Activated CD4-positive, alpha-beta T cell treated with anti-CD3 and anti-CD28 coated beads, Interleukin-2, amount 50 U/mL, for 1 hour (primary cell): Measurements from ENCODE around the gene FOXK2.
A peak's percentile ranks its signal among the peaks of the same experiment; 100 is the strongest.

Experiments
- DNase-seq: peaks from one replicate; pipeline ENCODE4 v3.0.0-alpha.2; 2020

FOXK2 gene

DNA sequence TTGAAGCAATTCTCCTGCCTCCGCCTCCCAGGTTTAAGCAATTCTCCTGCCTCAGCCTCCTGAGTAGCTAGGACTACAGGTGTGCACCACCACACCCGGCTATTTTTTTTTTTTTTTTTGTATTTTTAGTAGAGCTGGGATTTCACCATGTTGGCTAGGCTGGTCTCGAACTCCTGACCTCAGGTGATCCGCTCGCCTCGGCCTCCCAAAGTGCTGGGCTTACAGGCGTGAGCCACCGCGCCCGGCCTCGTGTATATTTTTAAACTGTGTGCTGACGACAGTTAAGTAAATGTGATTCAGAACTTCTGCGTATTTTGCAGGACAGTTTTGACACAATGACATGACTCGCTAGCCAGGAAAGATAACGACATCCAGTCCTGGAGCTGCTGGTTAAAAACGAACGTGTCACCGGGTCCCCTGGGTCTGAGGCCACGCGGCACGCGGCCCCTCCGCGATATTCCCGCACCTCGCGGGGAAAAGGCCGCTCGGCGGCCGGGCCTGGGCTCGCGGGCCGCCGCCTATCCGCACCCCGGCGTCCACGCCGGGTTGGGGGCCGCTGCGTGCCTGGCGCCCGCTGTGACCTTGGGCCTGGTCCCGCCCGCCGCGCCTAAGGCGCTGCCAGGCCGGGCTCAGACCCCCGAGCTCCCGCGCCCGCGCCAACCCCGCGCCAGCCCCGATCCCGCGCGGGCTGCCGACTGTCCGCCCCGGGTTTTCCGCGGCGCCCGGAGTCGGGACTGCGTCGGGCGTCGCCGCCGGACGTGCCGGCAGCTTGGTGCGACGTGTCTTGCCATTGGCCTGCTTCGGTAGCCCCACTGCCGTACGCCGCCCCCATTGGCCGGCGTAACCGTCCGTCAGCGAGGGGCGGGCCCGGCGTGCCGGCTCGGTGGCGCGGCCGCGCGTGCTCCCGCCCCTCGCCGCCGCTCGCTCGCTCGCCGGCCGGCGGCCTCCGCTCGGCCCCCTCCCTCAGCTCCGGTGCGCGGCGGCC lies at the start of gene FOXK2:
TSS of gene FOXK2 (plus strand) at position 907 of the 985 bp plus-strand sequence. CDS start 157 bp downstream, outside the sequence.
- peak; percentile 89 for DNase-seq

GRCh38 chr17:82470065-82470464 lies 49.5 kb upstream of the FOXK2 start:
- no peak for DNase-seq

GRCh38 chr17:82474223-82475010 lies 45.1 kb upstream of the FOXK2 start:
- no peak for DNase-seq

- DNase-seq: no peak
Observed at GRCh38 chr17:82475458-82475857, 44.1 kb upstream of the FOXK2 start.

DNA sequence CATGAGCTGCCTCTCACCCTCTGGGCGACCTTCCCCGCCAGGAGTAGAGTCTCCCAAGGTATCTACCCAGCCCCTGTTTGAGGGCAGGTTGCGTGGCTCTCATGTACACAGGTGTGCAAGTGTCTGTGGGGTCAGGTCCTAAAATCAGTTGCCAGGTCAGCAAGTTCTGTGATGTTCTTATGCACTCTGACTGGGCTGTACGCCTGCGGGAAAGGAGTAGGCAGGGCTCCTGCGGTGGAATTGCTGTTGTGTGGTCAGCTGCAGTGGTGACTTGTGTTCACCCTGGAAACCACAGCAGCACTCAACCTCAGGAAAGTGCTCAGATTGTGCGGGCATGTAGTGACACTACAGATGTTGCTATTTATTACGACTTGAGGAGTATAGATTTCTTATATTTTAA lies 41.6 kb upstream of the FOXK2 start:
- DNase-seq: no peak

DNA sequence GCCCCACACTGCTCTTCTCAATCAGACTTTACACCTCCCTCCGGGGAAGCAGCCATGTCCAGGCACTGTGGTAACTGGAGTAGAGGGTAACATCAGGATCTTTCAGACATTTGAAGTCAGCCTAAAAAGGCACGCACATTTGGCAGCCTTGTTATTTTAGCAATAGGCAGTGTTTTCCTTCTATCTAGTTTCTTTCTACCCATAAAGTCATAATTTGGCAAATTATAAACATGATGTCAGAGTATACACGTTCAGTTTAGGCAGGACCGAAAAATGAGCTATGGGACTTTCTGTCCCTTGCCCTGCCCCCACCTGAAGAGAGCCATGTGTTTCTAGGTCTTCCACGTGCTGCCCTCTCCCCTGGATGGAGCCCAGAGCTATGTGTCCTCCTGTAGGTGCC lies 39.9 kb upstream of the FOXK2 start:
- DNase-seq: no peak

GRCh38 chr17:82480318-82480717 lies 39.2 kb upstream of the FOXK2 start:
- no peak for DNase-seq

DNA sequence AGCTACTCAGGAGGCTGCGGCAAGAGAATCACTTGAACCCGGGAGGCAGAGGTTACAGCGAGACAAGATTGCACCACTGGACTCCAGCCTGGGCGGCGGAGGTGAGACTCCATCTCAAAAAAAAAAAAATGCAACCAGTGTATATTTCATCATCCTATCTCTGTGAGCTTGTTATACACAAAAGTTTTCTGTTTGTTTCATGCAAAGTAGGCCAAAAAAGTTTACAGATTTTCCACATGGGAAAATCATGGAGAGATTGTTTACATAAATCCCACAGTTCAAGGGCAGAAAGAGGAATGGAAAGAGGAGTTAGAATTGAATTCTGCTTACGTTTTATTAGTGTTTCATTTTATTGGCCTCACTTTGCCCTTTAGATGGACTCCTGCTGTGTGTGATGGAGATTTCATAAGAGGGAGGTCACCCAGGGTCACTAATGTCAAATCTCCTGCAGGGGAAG lies 36.3 kb upstream of the FOXK2 start:
- no peak for DNase-seq

GRCh38 chr17:82483836-82484235 lies 35.7 kb upstream of the FOXK2 start:
- DNase-seq: no peak

- no peak for DNase-seq
Observed at GRCh38 chr17:82486231-82487094, 33.1 kb upstream of the FOXK2 start.

DNA sequence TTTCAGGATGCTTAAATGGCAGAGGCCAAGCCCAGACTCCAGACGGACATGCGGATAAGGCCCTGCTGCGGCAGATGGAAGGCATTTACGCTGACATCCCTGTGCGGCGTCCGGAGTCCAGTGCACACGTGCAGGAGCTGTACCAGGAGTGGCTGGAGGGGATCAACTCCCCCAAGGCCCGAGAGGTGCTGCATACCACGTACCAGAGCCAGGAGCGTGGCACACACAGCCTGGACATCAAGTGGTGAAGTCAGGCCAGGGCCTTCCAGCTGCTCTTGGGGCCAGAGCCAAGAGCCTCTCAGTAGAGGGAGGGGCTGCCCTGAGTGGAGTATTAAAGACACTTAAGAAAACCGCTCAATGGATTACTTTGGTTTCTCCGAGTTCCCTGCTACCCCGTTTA lies 31.6 kb upstream of the FOXK2 start:
- no peak for DNase-seq

GRCh38 chr17:82489117-82489516 lies 30.4 kb upstream of the FOXK2 start:
- DNase-seq: no peak

- no peak for DNase-seq
Observed at GRCh38 chr17:82489851-82490511, 29.6 kb upstream of the FOXK2 start.

GRCh38 chr17:82490512-82491195 lies 28.9 kb upstream of the FOXK2 start:
- DNase-seq: no peak

- DNase-seq: no peak
Observed at GRCh38 chr17:82491196-82491530, 28.4 kb upstream of the FOXK2 start.

- no peak for DNase-seq
Observed at GRCh38 chr17:82491533-82491932, 28.0 kb upstream of the FOXK2 start.

GRCh38 chr17:82492643-82493225 lies 26.8 kb upstream of the FOXK2 start:
- no peak for DNase-seq

GRCh38 chr17:82493226-82493781 lies 26.2 kb upstream of the FOXK2 start:
- DNase-seq: no peak

DNA sequence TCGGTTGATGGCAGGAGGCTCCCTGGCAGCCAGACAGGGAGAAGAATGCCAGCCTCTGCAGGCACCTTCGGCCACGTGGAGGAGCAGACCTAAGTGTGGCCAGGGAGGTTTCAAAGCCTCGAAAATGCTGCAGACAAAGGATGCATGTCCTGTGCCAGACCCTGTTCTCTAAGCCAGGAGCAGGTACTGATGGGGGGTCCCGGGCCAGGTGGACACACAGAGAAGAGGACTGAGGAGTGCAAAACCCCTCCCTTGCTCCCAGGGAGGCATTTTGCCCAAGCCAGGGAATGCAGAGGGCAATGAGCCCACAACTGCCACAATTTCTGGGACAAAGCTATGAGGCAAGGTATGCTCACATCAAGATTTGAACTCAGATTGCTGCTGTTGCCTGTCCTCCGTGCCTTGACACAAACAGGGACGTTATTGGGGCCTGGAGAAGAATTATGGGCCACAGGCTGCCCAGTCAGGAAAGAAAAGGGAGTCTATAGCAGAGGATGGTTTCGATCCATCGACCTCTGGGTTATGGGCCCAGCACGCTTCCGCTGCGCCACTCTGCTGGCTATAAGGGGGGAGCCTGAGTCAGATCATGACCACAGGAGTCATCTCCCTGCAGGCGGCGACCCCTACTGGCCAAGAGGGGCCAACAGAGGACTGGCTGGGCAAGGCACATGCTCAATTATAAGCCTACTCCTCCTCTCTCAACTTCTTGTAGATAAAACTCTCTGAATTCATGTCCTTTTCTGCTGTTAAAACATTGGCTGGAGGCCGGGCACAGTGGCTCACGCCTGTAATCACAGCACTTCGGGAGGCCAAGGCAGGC lies 25.1 kb upstream of the FOXK2 start:
- peak; percentile 83 for DNase-seq
